Omental fat pad (tissue), 4 donors: Measurements from ENCODE around the gene TEK. TPM values are rescaled to one million over a fixed set of nuclear protein-coding genes. Genes with fewer than 3 reads are reported as not detected.

ENCODE experiments used
- ATAC-seq: fragments of 150-250 bp; one replicate; pipeline ENCODE4 v1.9.1; 2016; ENCODE audit warnings: mild to moderate bottlenecking, moderate library complexity; ENCODE audit not compliant: low FRiP score
- DNase-seq: peaks from one replicate; pipeline ENCODE4 v3.0.0-alpha.2; 2019; ENCODE audit warnings: low spot score
- small RNA-seq: library from RNA; depleted of rRNA; stranded (forward); fragments of <200 nt; gene quantifications from one replicate; pipeline ENCODE3, GENCODE V24; 2016
- total RNA-seq, 4 donors: library from RNA; depleted of rRNA; stranded (reverse); fragments of >200 nt; gene quantifications; one replicate each; pipeline ENCODE4 v1.1.0, GENCODE V29; 2016
- TF ChIP-seq, protein P1 (sequence below), 3 donors: fragments of 450-650 bp; IDR thresholded peaks; one replicate each; pipeline ENCODE4 v1.5.1; 2016 to 2017; ENCODE audit warnings: antibody characterized with exemption in 3 of 3, mild to moderate bottlenecking in 3 of 3, moderate library complexity in 2 of 3

The TEK gene
- total RNA-seq, 4 donors from 2014 or later: 12.8 to 65.6 (median 28.4) TPM

DNA sequence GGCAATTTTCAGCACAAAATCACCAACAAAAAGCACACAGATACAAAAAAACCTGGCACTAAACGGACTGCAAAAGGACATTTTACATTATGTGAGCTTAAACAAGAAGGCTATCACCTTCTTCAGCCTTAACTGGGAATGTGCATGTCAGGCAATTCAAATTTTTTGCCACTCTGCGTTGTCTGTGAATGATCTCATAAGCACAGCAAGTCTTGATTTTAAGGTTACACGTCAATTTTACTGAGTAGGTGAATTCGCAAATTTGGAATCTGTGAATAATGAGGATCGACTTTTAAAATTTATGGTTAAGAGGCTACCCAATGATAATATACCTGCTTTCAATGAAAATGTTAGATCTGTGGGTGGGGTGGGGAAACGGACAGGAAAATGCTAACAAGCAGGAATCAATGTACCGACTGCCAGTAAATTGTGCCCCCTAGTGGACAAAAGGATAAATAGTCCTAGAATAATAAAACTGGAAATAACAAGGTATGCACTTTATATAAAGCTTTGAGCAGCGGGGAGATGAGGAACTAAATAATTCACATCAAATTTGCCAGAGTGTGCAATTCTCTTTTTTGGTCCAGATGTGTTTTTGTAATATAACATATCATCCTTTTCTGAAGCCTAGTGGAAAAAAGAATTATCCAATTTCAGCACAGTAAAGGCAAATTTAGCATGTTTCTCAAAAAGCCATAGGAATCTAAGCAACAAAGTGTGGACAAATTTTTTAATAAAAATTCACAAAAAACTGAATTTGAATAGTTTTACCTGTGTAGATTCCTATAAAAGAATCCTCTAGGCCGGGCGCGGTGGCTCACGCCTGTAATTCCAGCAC lies 167.4 kb downstream of the TEK start:
- DNase-seq: no peak
- peak; percentile 70 for ATAC-seq
- TF ChIP-seq, protein P1, sequence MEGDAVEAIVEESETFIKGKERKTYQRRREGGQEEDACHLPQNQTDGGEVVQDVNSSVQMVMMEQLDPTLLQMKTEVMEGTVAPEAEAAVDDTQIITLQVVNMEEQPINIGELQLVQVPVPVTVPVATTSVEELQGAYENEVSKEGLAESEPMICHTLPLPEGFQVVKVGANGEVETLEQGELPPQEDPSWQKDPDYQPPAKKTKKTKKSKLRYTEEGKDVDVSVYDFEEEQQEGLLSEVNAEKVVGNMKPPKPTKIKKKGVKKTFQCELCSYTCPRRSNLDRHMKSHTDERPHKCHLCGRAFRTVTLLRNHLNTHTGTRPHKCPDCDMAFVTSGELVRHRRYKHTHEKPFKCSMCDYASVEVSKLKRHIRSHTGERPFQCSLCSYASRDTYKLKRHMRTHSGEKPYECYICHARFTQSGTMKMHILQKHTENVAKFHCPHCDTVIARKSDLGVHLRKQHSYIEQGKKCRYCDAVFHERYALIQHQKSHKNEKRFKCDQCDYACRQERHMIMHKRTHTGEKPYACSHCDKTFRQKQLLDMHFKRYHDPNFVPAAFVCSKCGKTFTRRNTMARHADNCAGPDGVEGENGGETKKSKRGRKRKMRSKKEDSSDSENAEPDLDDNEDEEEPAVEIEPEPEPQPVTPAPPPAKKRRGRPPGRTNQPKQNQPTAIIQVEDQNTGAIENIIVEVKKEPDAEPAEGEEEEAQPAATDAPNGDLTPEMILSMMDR (IDR thresholded peaks at IDR 0.05): peak in 1 of 3 donors; percentile 33

DNA sequence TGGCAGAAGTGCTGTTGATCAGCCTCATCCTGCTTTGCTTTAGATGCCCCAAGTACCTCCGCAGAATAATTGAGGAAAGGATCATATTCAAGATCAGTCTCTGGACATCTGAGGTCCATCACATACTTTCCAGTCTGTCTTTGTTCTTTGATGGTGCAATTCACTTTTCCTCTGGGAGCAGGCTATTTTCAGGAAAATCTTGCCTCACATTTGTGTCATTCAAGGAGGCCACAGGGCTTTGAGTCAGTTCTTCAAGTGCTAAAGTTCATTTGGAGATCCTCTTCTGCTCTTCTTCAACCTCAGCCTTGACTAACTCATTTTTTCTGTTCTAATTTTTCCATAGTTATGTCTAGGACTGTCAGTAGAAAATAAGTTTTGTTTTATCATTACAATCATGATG lies 169.3 kb downstream of the TEK start:
- DNase-seq (no peak), ATAC-seq (peak; percentile 42)
- TF ChIP-seq, protein P1 (IDR thresholded peaks at IDR 0.05): no peak

DNA sequence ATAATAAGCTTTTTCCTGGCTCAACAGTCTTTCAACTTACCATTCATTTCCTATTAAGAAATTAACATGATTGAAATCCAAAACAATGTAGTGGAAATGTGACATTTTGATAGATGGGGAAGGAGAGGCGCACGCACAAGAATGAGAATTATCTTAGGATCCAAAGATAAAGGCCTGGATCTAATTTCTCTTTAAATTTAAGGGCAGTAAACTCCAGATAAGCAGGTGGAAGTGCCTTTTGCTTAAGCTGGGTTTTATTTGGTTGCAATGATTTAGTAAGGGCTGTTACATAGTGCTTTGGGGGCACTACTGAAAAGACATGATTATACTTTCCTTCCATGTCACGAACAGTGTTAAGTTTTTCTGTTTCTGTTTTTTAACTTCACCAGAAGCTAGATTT lies 170.6 kb downstream of the TEK start:
- DNase-seq: no peak
- ATAC-seq: no peak
- TF ChIP-seq, protein P1 (IDR thresholded peaks at IDR 0.05): no peak

Small RNA genes lying within 50 kb of the gene (small RNA-seq; reads per million reads assigned to genes)
- gene AL355433.1 (not detected), gene RNA5SP280 (not detected)

Other genes with a start within 250 kb of the TEK start
- gene CAAP1, start 216.4 kb upstream of the TEK start, total RNA-seq: 10 to 100 TPM; 13.6 to 18.7 (median 14.8) TPM
- 10 to 100 TPM; 20.4 to 35.1 (median 22.2) TPM for gene PLAA, start 162.0 kb upstream of the TEK start, total RNA-seq
- gene IFT74, start 152.8 kb upstream of the TEK start, total RNA-seq: 10 to 100 TPM in 2 of 4 donors, 1 to 10 TPM in 2; 5.3 to 13.0 (median 10.5) TPM
- not detected for gene LRRC19, start 103.6 kb upstream of the TEK start, total RNA-seq
- gene EQTN, start 187.9 kb downstream of the TEK start, total RNA-seq: under 1 TPM in 1 of 4 donors, not detected in 3; 0.95 TPM